ENCODE measurements around the gene RAD18.

- no peak for TF ChIP-seq CTCF (IDR thresholded peaks at IDR 0.05; ENCODE audit: insufficient read depth, low read depth, low read length)
- no peak for TF ChIP-seq EZH2 (IDR thresholded peaks at IDR 0.05; ENCODE audit: insufficient read depth, low read length)
Observed at GRCh38 chr3:8980756-8981257, 17.5 kb upstream of the RAD18 start.

Measured in astrocyte (in vitro differentiated cells and primary cell).